HG03159 (cell line): ENCODE results near the gene PRDM16.

Experiments
- ATAC-seq: cut with Tn5 transposase; IDR thresholded peaks from one replicate; pipeline ENCODE4 v1.9.1; 2021; ENCODE audit warnings: mild to moderate bottlenecking, moderate library complexity; ENCODE audit not compliant: unreplicated experiment

The PRDM16 gene

GRCh38 chr1:3289502-3289901, 220.5 kb downstream of the PRDM16 start:
- ATAC-seq, result no peak

GRCh38 chr1:3290438-3290837, 221.4 kb downstream of the PRDM16 start:
- ATAC-seq, result no peak

- ATAC-seq, result no peak
Measured at GRCh38 chr1:3290915-3291314, 221.9 kb downstream of the PRDM16 start.

- no peak for ATAC-seq
Measured at GRCh38 chr1:3292051-3292722, 223.2 kb downstream of the PRDM16 start.

GRCh38 chr1:3292868-3293562, 224.0 kb downstream of the PRDM16 start:
- ATAC-seq, result no peak

GRCh38 chr1:3293563-3294080, 224.6 kb downstream of the PRDM16 start:
- ATAC-seq, result no peak

GRCh38 chr1:3294450-3294849, 225.4 kb downstream of the PRDM16 start:
- no peak for ATAC-seq

- no peak for ATAC-seq
Measured at GRCh38 chr1:3295846-3296245, 226.8 kb downstream of the PRDM16 start.

- ATAC-seq, result no peak
Measured at GRCh38 chr1:3296326-3296725, 227.3 kb downstream of the PRDM16 start.

- no peak for ATAC-seq
Measured at GRCh38 chr1:3296826-3297225, 227.8 kb downstream of the PRDM16 start.

GRCh38 chr1:3297756-3298155, 228.8 kb downstream of the PRDM16 start:
- no peak for ATAC-seq

GRCh38 chr1:3298197-3298596, 229.2 kb downstream of the PRDM16 start:
- no peak for ATAC-seq

GRCh38 chr1:3304246-3304645, 235.2 kb downstream of the PRDM16 start:
- ATAC-seq, result no peak

- ATAC-seq, result no peak
Measured at GRCh38 chr1:3304692-3305091, 235.7 kb downstream of the PRDM16 start.

- ATAC-seq, result no peak
Measured at GRCh38 chr1:3305156-3305555, 236.2 kb downstream of the PRDM16 start.

GRCh38 chr1:3306583-3307291, 237.7 kb downstream of the PRDM16 start:
- ATAC-seq, result no peak

- ATAC-seq, result no peak
Measured at GRCh38 chr1:3307359-3307758, 238.4 kb downstream of the PRDM16 start.

- no peak for ATAC-seq
Measured at GRCh38 chr1:3308053-3308452, 239.1 kb downstream of the PRDM16 start.

- ATAC-seq, result no peak
Measured at GRCh38 chr1:3310718-3311400, 241.9 kb downstream of the PRDM16 start.

- no peak for ATAC-seq
Measured at GRCh38 chr1:3311711-3312110, 242.7 kb downstream of the PRDM16 start.

- no peak for ATAC-seq
Measured at GRCh38 chr1:3312310-3312897, 243.4 kb downstream of the PRDM16 start.
